GM19099 (cell line): Measurements from ENCODE around the gene GRM8.

Experiments
- POLR2A ChIP-seq: IDR thresholded peaks from 3 replicates; pipeline ENCODE4 v1.6.1; 2011; ENCODE audit warnings: low read depth; ENCODE audit not compliant: insufficient read length; ENCODE audit errors: extremely low read depth

GRM8 gene

DNA sequence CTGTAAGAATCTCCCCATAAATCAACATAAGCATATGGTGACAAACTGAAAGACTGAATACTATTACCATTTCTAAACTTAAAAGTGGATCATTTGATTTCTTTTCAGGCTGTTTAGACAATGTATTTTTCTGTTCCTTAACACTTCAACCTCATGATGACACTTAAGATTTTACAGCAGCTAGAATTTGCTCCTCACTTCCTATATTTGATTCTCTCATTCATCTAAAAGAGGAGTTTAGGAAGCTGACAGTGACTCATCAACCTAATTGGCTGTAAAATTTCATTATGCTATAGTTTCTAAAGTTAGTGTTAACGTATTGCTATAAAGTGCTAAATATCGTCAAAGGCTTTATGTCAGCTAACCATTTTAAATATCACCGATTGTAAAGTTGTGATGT lies 478.7 kb downstream of the GRM8 start:
- TF ChIP-seq POLR2A: no peak

DNA sequence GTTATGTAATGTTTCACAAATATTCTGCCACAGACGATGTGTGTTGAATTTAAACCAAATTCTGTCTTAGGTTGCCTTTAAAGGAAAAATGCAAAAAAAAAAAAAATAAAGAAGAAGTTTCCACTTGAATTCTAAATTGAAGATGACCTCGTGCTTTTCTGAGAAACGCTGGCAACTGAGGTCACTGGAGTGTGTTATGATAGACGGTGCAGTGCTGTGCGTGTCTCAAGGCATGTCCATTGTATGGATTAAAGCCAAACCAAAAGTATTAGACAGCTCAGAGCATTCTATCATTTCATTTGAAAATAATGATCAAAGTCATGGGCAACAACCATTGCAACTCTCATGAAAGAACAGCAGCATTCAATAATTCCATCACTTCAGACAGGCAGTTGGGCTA lies 483.9 kb downstream of the GRM8 start:
- no peak for TF ChIP-seq POLR2A

DNA sequence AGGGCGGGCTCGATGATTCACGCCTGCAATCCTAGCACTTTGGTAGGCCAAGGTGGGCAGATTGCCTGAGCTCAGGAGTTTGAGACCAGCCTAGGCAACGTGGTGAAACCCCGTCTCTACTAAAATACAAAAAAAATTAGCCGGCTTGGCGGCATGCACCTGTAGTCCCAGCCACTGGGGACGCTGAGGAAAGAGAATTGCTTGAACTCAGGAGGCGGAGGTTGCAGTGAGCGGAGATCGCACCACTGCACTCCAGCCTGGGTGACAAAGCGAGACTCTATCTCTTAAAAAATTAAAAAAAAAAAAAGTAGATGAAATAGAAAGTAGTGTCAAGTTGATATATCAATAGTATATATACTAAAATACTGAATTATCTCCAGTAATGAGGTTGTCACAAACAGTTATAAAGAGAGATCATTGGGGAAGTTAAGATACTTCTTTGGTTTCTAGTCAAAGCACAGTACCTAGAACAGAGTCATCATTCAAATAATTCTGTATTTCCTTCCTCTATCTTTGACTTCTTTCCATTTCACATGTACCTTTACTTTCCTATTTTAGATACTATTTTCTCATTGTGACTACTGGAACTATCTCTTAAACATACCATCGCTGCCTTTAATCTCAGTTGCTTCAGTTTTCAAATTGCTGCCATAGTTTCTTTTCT lies 491.7 kb downstream of the GRM8 start:
- no peak for TF ChIP-seq POLR2A

DNA sequence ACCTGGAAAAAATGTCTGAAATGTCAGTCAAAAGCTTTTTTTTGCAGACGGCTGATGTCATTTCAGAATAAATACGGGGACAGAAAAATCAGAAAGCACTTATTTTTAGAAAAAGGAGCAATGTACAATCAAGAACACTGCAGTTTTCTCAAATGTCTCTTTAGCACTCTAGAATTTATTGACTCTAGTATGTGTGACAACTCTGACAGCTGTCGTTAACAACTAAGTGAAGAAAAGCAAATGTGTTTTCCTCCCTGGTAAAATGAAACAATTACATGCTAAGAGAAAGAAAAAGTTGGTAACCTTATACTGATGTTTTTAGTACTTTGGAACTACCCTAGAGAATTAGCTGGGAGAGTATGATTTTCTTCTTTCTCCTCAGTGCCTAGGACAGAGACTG lies 497.4 kb downstream of the GRM8 start:
- no peak for TF ChIP-seq POLR2A

DNA sequence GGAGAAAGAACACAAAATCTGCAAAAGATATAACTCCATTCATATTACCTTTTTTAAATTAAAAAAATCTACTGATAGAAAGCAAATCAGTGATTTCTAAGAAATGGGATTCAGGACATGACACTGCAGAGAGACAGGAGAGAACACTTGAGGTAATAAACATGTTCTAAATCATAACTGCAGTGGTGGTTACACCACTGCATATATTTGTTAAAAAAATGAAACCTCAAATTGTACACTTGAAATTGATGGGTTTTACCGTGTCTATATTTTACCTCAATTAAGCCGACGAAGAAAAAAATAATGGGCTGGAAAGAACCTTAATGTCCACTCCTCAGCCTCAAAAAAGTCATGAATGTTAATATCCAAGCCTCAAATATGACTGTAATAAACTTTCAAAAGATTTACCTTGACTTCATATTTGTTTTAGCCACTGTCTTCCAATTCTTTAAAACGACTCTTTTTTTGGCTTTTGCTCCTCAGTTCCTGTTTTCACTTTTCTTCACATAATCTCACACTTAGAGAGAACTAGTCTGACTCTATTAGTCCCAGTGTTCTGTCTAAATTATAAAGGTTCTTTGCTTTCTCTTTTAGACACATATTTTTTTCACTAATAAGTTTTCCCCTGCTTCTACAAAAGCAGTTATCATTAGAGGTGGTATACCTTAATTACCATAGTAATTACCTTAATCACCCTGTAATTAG lies 502.4 kb downstream of the GRM8 start:
- no peak for TF ChIP-seq POLR2A

DNA sequence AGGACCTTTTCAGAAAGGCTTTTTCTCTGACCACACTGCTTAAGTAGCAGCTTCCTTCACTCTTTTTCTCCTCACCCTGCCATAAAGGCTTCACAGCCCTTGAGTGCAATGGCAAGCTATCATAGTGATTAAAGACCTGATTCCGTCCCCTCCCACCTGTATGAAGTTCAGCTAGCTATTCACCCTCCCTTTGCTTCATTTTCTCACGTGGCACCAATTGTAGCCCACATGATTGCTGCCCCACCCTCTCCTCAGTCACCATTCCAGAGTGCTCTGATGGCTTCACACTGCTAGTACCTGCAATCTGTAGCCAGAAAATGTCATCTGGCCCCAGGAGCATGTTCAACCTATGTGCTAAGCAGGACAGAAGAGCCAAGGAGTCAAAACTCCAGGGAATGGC lies 523.8 kb downstream of the GRM8 start:
- TF ChIP-seq POLR2A: no peak

DNA sequence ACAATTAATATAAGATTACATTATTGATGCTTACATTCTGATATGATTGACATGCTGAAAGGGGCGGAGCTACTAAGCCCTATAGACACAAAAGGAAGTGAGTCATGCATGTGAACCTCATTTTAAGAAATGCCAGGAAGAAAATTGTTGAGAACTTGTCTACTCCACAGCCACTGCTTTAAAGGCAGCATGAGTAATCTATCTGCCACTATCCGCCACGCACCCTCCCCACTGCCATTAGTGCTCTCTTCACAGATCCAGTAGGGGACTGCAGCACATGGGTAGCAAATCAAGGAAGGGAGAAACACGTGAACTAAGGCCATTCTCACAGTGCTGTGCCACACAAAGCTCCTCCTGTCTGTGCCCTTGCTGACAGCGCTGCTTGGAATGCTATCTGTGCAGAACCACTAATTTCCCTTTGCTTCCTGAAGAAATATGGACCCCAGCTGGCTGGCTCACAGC lies 524.8 kb downstream of the GRM8 start:
- TF ChIP-seq POLR2A: no peak

DNA sequence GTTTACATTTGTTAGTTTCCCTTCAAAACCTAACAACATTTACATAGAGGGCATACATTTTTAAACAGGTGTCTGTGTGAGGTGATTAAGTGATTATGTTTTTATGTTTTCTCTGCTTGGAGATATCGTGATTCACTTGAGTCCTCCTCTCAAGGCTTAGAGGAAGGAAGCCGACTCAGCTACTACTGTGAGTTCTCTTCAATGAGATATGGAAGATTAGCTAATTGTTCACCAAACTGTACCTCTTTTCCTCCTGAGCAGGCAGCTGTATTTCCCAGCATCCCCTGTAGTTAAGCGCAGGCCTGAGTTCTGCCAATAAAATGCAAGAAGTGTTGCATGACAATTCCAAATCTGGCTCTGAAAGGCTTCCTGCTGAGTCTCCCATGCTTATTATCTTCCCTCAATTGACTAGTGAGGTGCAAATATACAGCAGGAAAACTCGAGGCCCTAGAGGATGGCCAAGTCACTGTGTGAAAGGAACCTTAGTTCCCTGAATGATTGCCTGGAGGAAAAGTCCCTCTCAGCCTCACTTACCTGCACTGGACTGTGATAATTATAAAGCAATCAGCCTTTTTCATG lies 528.7 kb downstream of the GRM8 start:
- TF ChIP-seq POLR2A: no peak

DNA sequence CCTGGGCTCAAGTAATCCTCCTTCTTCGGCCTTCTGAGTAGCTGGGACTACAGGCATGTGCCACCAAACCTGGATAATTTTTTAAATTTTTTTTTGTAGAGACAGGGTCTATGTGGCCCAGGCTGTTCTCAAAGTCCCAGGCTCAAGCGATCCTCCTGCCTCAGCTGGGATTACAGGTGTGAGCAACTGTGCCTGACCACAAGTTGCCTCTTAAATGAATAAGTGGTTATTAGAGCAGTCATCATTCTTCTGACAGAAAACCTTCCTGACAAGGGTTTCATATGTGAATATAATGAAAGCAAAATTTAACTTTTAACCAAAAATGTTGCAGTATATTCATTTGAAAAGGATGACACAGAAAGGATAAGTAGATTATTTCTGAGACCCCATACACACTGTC lies 532.5 kb downstream of the GRM8 start:
- no peak for TF ChIP-seq POLR2A

DNA sequence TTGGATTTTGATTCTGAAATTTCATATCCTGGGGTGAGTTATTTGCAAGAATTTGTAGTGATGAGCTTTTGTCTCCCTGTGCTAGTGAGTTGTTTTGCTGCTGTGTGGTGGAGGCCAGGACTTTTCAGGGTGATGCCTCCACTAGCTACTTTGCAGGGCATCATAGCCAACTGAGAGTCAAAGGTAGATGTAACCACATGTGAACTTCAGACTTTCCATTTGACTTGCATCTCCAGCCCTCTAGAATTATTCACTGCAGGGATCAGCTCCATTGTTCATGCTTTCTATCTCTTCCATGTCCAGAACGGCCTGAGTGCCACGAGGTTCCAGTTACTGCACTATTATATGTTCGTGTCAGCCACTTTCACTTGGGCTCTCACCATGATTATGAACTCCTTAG lies 534.3 kb downstream of the GRM8 start:
- no peak for TF ChIP-seq POLR2A

DNA sequence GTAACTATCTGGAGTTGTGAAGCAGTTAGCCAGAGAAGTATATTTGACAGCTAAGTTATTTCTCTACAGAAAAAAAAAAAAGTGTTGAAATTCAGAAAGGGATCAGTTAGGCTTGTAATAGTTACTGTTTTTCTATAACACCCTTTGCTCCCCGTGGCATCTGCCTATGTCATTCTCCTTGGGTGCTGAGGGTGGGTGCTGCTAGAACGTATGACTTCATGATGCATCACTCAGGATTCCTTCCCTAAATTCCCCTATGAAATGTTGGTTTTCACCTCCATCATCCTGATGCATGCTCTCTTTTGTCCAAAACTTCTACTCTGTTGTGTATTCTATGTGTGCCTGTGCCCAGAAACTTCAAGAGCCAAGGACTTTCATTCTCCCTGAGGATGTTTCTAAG lies 536.4 kb downstream of the GRM8 start:
- TF ChIP-seq POLR2A: no peak

DNA sequence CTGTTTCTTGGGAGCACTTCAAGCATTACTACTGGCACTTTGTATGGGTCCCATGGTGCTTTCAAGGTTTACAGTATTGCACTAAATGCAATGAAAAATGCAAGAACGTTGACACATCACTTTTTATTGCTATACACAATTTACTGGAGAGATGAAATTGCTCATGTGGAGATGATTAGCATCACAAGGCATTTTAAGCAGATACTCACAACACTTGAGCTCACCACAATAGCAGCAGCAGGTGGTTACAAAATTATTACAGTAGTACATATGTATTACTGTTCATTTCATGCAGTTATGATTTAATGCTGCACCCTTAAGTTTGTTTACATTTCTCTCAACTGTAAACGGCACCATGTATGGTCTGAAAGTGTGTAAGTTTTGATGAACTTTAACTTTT lies 537.7 kb downstream of the GRM8 start:
- no peak for TF ChIP-seq POLR2A

DNA sequence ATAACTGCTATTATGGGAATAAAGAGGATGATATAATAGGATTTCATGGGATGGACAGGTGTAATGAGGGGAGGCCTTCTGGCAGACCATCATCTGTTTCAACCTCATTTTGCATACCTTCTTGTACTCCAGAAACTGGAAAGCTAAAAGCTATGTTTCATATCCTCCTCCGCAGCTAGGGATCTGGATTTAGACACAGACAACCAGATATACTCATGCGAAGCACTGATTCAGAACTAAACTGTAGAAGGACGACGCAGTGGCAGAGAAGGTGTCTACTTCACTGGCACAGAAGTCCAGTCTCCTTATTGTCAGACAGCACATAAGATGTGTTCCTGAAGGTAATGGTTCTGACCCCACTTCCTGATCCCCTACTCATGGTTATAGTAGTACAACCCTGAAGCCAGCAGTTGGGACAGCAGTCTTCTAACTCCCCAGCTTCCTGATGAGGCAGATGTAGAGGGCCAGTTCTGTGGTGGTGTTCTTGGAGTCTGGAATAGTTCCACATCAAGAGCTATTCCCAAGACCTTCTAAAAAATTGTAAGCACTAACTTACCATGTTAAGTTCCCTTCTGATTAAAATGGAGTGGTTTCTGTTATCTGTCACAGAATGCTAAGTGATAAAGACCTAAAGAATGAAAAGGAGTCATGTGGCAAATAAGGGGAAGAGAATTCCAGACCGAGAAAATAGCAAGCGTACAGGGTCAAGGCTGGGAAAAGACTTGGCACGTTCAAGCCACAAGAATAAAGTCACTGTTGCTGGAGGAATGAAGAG lies 550.3 kb downstream of the GRM8 start:
- TF ChIP-seq POLR2A: peak; percentile 40

DNA sequence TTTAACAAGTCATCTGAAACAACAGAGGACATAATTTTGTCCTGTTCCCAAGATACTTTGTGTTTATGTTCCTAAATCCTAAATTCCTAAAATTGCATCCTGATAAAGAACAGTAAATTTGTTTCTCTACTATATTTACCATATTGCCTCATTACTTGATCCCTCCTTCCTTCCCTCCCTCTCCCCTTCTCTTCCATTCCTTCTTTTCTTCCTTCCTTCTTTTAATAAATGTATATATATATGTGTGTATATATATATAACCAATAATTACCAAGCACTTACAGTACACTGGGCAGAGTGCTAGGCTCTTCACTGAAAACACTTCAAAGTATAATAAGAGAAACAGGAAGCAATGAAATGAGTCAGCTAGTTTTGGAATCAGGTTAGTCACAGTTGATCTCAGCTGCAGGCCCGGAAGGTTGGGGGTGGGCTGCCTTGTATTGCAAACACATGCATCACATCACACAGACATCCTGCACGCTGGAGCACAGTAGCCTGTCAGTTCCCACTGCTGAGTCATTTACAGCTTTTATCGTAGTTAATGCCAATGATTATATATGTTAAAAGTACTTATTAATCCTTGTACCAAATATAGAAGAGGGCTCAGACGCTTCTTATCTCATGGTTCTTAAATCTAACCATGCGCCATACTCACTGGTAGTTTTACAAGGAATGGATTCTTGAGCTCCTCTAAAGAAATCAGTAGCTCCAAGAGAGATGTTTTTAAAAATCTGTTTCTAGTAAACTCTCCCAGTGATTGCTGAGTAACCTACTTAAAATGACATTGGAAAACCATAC lies 551.7 kb downstream of the GRM8 start:
- TF ChIP-seq POLR2A: peak; percentile 74

DNA sequence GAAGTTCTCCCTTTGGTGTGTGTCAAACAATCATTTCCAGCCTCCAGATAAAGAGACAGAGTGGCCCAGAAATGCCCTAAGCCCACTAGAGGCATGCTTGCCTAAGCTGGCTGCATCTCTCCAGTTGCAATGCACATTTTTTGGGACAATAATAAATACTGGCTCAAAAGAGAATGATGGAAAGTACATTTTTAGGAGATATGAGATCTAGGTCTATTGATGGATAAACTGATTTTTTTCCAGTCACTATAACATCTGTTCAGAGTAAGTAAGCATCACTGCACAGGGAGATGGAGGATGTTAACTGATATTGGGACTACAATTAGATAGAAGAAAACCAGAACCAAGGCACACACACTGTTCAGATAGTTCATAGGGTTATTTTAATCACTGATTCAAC lies 553.0 kb downstream of the GRM8 start:
- peak; percentile 7 for TF ChIP-seq POLR2A
